ENCODE data around the gene ADGRF1. TPM values are rescaled to one million over a fixed set of nuclear protein-coding genes. Genes with fewer than 3 reads are reported as not detected.

The ADGRF1 gene
- total RNA-seq, 1 experiment from 2014 or later = not detected

DNA sequence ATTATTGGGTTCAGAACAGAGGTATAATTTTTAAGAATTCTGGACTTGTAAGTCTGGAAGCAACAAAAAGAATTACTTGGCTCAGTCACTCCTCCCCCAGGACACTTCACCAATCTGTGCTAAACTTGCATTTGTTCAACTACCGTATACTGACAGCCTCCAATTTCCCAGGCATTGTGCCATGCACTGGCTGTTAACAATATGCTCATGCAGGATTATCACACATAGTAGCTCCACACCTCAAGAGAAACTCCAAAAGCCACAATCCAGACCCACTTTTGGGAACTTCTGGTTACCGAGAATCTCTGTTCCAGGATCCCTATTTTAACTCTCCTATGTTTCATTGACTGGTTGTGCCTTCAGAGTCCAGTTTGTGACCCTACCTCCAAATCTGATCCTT is 7.7 kb downstream of the ADGRF1 start:
- Histone ChIP-seq H3K4me3 (ENCODE audit: low read length) (no peak overlapping the region), H3K4me1 (ENCODE audit: low read length) (no peaks in the 10 kb centered on the region), H4K20me1 (ENCODE audit: insufficient read depth, low read depth, low read length) (no peaks in the 10 kb centered on the region), H3K9me2 (replicated peaks; ENCODE audit: insufficient read depth, low read length) (no peaks in the 10 kb centered on the region), H3K9me3 (ENCODE audit: low read length) (no peaks in the 10 kb centered on the region), H3K9ac (ENCODE audit: low read length) (no peak overlapping the region), H3K79me2 (ENCODE audit: low read length) (no peaks in the 10 kb centered on the region), H2AFZ (ENCODE audit: low read length) (no peak overlapping the region), H3K36me3 (ENCODE audit: insufficient read depth, low read length) (no peaks in the 10 kb centered on the region), H3K4me2 (ENCODE audit: low read depth, low read length, poor library complexity, severe bottlenecking) (no peak overlapping the region), H3K27me3 (ENCODE audit: low read length) (no peaks in the 10 kb centered on the region), H3K27ac (ENCODE audit: low read length) (no peak overlapping the region)
- no peak for DNase-seq

DNA sequence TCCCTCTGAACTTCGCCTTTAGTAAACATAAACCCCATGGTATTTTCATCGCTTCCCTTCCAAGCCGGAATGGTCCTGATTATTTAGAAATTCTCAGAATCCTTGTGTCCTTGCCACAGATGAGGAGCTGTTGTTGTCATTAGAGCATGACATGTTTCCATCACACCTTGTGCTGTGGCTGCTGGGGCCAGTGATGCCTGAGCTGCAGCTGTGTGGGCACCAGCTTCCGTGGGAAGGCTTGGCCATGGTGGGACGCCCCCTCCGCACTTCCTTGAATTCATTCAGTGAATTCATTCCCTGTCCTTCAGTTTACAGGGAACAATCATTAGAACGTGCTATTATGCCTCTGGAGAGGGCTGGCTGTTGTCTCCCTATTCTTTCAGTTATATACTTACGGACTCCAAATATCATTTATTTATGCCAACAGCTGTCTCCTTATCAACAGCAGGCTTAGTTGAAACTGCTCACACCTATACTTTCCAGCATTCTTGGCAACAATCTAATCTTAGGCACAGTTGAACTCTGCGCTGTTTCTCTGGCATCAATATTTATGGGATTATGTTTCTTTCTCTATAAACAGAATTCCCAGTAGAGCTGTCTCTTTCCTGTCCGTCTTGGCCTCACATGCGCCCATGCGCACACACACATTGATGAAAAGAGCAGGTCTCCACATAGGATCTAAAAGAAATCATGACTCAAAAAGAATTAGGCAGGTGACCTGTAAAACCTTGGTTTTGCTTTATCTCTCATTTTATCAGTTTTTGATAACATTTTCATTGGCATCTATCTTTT is 9.0 kb downstream of the ADGRF1 start:
- Histone ChIP-seq H3K9me2 (replicated peaks; ENCODE audit: insufficient read depth, low read length) (no peaks in the 10 kb centered on the region), H3K9ac (ENCODE audit: low read length) (no peak overlapping the region), H3K4me2 (ENCODE audit: low read depth, low read length, poor library complexity, severe bottlenecking) (no peak overlapping the region), H3K27me3 (ENCODE audit: low read length) (no peaks in the 10 kb centered on the region), H4K20me1 (ENCODE audit: insufficient read depth, low read depth, low read length) (no peaks in the 10 kb centered on the region), H3K4me3 (ENCODE audit: low read length) (no peak overlapping the region), H3K27ac (ENCODE audit: low read length) (no peak overlapping the region), H2AFZ (ENCODE audit: low read length) (no peak overlapping the region), H3K79me2 (ENCODE audit: low read length) (no peaks in the 10 kb centered on the region), H3K4me1 (ENCODE audit: low read length) (no peaks in the 10 kb centered on the region), H3K9me3 (ENCODE audit: low read length) (no peaks in the 10 kb centered on the region), H3K36me3 (ENCODE audit: insufficient read depth, low read length) (no peaks in the 10 kb centered on the region)
- no peak for DNase-seq

DNA sequence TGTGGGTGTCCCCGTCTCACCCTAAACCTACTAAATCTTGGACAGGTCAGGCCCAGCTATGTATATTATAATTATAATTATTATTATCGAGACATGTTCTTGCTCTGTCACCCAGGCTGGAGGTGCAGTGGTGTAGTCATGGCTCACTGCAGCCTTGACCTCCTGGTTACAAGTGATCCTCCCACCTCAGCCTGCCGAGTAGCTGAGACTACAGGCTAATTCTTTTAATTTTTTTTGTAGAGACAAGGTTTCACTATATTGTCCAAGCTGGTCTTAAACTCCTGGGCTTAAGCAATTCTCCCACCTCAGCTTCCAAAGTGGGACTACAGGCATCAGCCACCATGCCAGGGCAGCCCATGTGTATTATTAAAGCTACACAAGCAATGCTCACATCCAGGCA is 10.5 kb downstream of the ADGRF1 start:
- H3K9ac ChIP-seq (ENCODE audit: low read length) = no peak overlapping the region
- no peak overlapping the region for H3K4me2 ChIP-seq (ENCODE audit: low read depth, low read length, poor library complexity, severe bottlenecking)
- no peaks in the 10 kb centered on the region for H3K9me2 ChIP-seq (replicated peaks; ENCODE audit: insufficient read depth, low read length)
- no peaks in the 10 kb centered on the region for H3K36me3 ChIP-seq (ENCODE audit: insufficient read depth, low read length)
- no peaks in the 10 kb centered on the region for H3K4me1 ChIP-seq (ENCODE audit: low read length)
- no peak for DNase-seq
- no peak overlapping the region for H2AFZ ChIP-seq (ENCODE audit: low read length)
- no peaks in the 10 kb centered on the region for H3K27me3 ChIP-seq (ENCODE audit: low read length)
- no peaks in the 10 kb centered on the region for H4K20me1 ChIP-seq (ENCODE audit: insufficient read depth, low read depth, low read length)
- no peak overlapping the region for H3K27ac ChIP-seq (ENCODE audit: low read length)
- no peaks in the 10 kb centered on the region for H3K79me2 ChIP-seq (ENCODE audit: low read length)
- H3K9me3 ChIP-seq (ENCODE audit: low read length) = no peaks in the 10 kb centered on the region
- no peak overlapping the region for H3K4me3 ChIP-seq (ENCODE audit: low read length)

DNA sequence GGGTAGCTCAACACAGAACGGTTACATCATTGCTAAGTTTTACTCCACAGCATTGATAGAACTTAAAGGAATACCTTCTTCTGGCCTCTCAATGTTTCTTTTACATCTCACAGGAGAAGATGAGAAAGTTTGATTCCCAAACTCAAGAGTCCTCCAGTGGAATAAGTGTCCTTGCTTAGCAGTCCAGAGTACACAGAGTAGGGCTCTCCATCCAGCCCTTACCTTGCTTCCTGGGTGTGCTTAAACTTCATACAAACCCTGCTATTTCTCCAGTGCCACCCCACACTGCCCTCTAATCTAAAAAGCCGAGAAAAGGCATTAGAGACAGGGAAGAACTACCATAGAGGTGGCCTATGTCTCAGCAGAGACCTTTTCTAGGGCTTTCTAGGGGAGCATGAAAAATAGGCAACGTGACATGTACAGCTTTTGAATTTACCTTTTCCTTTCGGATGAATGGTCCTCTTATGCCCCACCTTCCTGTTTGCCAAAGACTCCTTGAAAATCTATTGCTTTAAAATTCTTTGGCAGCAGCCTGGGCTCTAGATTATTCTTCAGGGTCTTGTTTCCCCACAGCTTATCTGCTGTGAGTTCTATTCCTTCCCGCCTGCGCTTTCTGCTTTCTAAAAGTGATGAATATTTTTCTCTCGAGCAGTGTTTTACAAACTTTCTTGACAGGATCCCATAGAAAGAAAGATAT is 12.1 kb downstream of the ADGRF1 start:
- no peaks in the 10 kb centered on the region for H4K20me1 ChIP-seq (ENCODE audit: insufficient read depth, low read depth, low read length)
- H3K36me3 ChIP-seq (ENCODE audit: insufficient read depth, low read length) = no peaks in the 10 kb centered on the region
- H3K9me2 ChIP-seq (replicated peaks; ENCODE audit: insufficient read depth, low read length) = no peaks in the 10 kb centered on the region
- no peak overlapping the region for H3K4me3 ChIP-seq (ENCODE audit: low read length)
- no peak overlapping the region for H3K4me2 ChIP-seq (ENCODE audit: low read depth, low read length, poor library complexity, severe bottlenecking)
- no peak for DNase-seq
- H2AFZ ChIP-seq (ENCODE audit: low read length) = no peak overlapping the region
- H3K27ac ChIP-seq (ENCODE audit: low read length) = no peak overlapping the region
- no peaks in the 10 kb centered on the region for H3K9me3 ChIP-seq (ENCODE audit: low read length)
- no peaks in the 10 kb centered on the region for H3K79me2 ChIP-seq (ENCODE audit: low read length)
- no peaks in the 10 kb centered on the region for H3K27me3 ChIP-seq (ENCODE audit: low read length)
- H3K4me1 ChIP-seq (ENCODE audit: low read length) = peaks cover 4% of the 10 kb centered on the region
- no peak overlapping the region for H3K9ac ChIP-seq (ENCODE audit: low read length)

DNA sequence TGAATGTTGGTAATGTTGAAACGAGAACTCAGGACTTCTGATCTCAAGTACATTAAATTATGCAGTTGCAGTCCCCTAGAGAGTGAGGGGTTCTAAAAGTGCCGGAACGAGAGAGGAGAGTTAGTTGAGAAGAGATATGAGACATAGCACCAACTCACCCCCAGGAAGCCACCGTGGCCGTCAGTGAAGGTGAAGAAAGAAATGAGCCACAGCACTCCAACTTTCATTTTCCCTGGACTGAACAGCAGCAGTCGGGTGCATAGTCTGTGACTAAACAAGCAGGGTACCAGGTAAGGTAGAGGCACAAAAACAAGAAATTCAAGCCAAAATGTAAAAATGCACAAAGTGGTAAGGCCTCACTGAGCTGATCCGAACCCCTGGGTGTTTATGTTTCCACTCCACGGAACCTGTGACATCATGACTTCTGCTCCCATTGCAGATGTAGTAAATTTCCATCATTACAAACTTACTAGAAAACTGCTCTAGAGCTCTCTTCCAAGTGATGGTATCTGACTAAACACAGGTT is 13.2 kb downstream of the ADGRF1 start:
- Histone ChIP-seq H3K9me3 (ENCODE audit: low read length) (no peaks in the 10 kb centered on the region), H3K9me2 (replicated peaks; ENCODE audit: insufficient read depth, low read length) (no peaks in the 10 kb centered on the region), H3K36me3 (ENCODE audit: insufficient read depth, low read length) (no peaks in the 10 kb centered on the region), H3K79me2 (ENCODE audit: low read length) (no peaks in the 10 kb centered on the region), H2AFZ (ENCODE audit: low read length) (no peak overlapping the region), H3K27ac (ENCODE audit: low read length) (no peak overlapping the region), H3K9ac (ENCODE audit: low read length) (no peak overlapping the region), H3K27me3 (ENCODE audit: low read length) (no peaks in the 10 kb centered on the region), H3K4me2 (ENCODE audit: low read depth, low read length, poor library complexity, severe bottlenecking) (no peak overlapping the region), H3K4me3 (ENCODE audit: low read length) (no peak overlapping the region), H3K4me1 (ENCODE audit: low read length) (peaks cover 8% of the 10 kb centered on the region), H4K20me1 (ENCODE audit: insufficient read depth, low read depth, low read length) (no peaks in the 10 kb centered on the region)
- DNase-seq = no peak

GRCh38 chr6:47027315-47027714 is 14.8 kb downstream of the ADGRF1 start:
- H3K4me1 ChIP-seq (ENCODE audit: low read length) = peaks cover 8% of the 10 kb centered on the region
- H3K9me2 ChIP-seq (replicated peaks; ENCODE audit: insufficient read depth, low read length) = no peaks in the 10 kb centered on the region
- H3K4me2 ChIP-seq (ENCODE audit: low read depth, low read length, poor library complexity, severe bottlenecking) = no peak overlapping the region
- no peaks in the 10 kb centered on the region for H4K20me1 ChIP-seq (ENCODE audit: insufficient read depth, low read depth, low read length)
- no peak for DNase-seq
- no peaks in the 10 kb centered on the region for H3K36me3 ChIP-seq (ENCODE audit: insufficient read depth, low read length)
- H3K9ac ChIP-seq (ENCODE audit: low read length) = no peak overlapping the region
- H3K9me3 ChIP-seq (ENCODE audit: low read length) = no peaks in the 10 kb centered on the region
- no peaks in the 10 kb centered on the region for H3K79me2 ChIP-seq (ENCODE audit: low read length)
- H3K27ac ChIP-seq (ENCODE audit: low read length) = no peak overlapping the region
- H2AFZ ChIP-seq (ENCODE audit: low read length) = no peak overlapping the region
- no peak overlapping the region for H3K4me3 ChIP-seq (ENCODE audit: low read length)
- H3K27me3 ChIP-seq (ENCODE audit: low read length) = no peaks in the 10 kb centered on the region

DNA sequence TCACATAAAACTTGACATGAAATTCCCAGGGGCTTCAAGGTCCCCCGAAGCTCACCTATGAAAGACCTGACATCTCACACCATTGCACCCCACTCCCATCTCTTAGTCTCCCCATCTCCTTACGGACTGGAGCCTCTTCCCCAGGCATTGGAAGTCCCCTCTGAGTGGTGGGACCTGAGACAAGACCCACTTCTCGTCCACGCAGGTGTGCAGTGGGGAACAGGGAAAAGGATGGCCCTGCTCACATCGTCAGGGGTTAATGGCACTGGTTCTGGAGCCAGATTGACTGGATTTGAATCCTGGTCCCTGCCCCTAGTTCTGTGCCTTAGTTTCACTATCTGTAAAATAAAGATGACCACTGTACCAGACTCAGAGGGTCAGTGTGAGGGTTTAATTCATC is 15.5 kb downstream of the ADGRF1 start:
- H3K9me2 ChIP-seq (replicated peaks; ENCODE audit: insufficient read depth, low read length) = no peaks in the 10 kb centered on the region
- H3K9ac ChIP-seq (ENCODE audit: low read length) = no peak overlapping the region
- no peaks in the 10 kb centered on the region for H4K20me1 ChIP-seq (ENCODE audit: insufficient read depth, low read depth, low read length)
- no peak overlapping the region for H3K27ac ChIP-seq (ENCODE audit: low read length)
- H3K4me1 ChIP-seq (ENCODE audit: low read length) = peaks cover 8% of the 10 kb centered on the region
- DNase-seq = no peak
- no peak overlapping the region for H3K4me3 ChIP-seq (ENCODE audit: low read length)
- no peak overlapping the region for H3K4me2 ChIP-seq (ENCODE audit: low read depth, low read length, poor library complexity, severe bottlenecking)
- H2AFZ ChIP-seq (ENCODE audit: low read length) = no peak overlapping the region
- no peaks in the 10 kb centered on the region for H3K79me2 ChIP-seq (ENCODE audit: low read length)
- H3K27me3 ChIP-seq (ENCODE audit: low read length) = no peaks in the 10 kb centered on the region
- H3K9me3 ChIP-seq (ENCODE audit: low read length) = no peaks in the 10 kb centered on the region
- H3K36me3 ChIP-seq (ENCODE audit: insufficient read depth, low read length) = no peaks in the 10 kb centered on the region

- H3K36me3 ChIP-seq (ENCODE audit: insufficient read depth, low read length) = no peaks in the 10 kb centered on the region
- no peak overlapping the region for H3K4me2 ChIP-seq (ENCODE audit: low read depth, low read length, poor library complexity, severe bottlenecking)
These were observed 18.6 kb downstream of the ADGRF1 start for GRCh38 chr6:47023573-47023972.

More at GRCh38 chr6:47023573-47023972, 18.6 kb downstream of the ADGRF1 start:
- 0 out of 2 replicates have a peak, but pooled peaks cover 3% of the 10 kb centered on the region for H3K27me3 ChIP-seq (ENCODE audit: low read length)
- no peaks in the 10 kb centered on the region for H3K9me3 ChIP-seq (ENCODE audit: low read length)
- H2AFZ ChIP-seq (ENCODE audit: low read length) = no peak overlapping the region
- no peak overlapping the region for H3K9ac ChIP-seq (ENCODE audit: low read length)
- H3K79me2 ChIP-seq (ENCODE audit: low read length) = no peaks in the 10 kb centered on the region
- DNase-seq = no peak
- no peak overlapping the region for H3K4me3 ChIP-seq (ENCODE audit: low read length)
- no peaks in the 10 kb centered on the region for H4K20me1 ChIP-seq (ENCODE audit: insufficient read depth, low read depth, low read length)
- H3K9me2 ChIP-seq (replicated peaks; ENCODE audit: insufficient read depth, low read length) = no peaks in the 10 kb centered on the region
- H3K4me1 ChIP-seq (ENCODE audit: low read length) = peaks cover 8% of the 10 kb centered on the region
- H3K27ac ChIP-seq (ENCODE audit: low read length) = no peak overlapping the region
